Thoracic aorta (tissue), 2 donors: ENCODE data around the gene STIM2. TPM values are rescaled to one million over a fixed set of nuclear protein-coding genes. Genes with fewer than 3 reads are reported as not detected.

Experiments used
- ATAC-seq: fragments of 150-250 bp; one replicate; pipeline ENCODE4 v1.8.0; 2017; ENCODE audit warnings: low read depth; ENCODE audit not compliant: insufficient number of reproducible peaks, low FRiP score
- DNase-seq: peaks from one replicate; pipeline ENCODE4 v3.0.0-alpha.2; 2020; ENCODE audit warnings: low spot score
- H3K27ac ChIP-seq, 2 donors: fragments of 200-600 bp; sonication (generic); 1 replicate in 1 of 2; 2 replicates in 1 of 2; pipeline ENCODE4 v1.5.1; 2016; ENCODE audit warnings: mild to moderate bottlenecking in 2 of 2, moderate library complexity in 2 of 2
- H3K27me3 ChIP-seq: fragments of 200-600 bp; sonication (generic); replicated peaks from 2 replicates; pipeline ENCODE4 v1.6.0; 2016; ENCODE audit warnings: mild to moderate bottlenecking; ENCODE audit not compliant: insufficient read depth
- H3K36me3 ChIP-seq: fragments of 200-600 bp; sonication (generic); one replicate; pipeline ENCODE4 v1.5.1; 2016
- H3K4me1 ChIP-seq, 2 donors: fragments of 200-600 bp; sonication (generic); 1 replicate in 1 of 2; 2 replicates in 1 of 2; pipeline versions ENCODE4 v1.5.1 to v1.6.0; 2016; ENCODE audit warnings: low read depth in 2 of 2, mild to moderate bottlenecking in 1 of 2; ENCODE audit not compliant: control insufficient read depth in 1 of 2
- H3K4me3 ChIP-seq: fragments of 200-600 bp; sonication (generic); 2 replicates; pipeline ENCODE4 v1.5.1; 2016; ENCODE audit warnings: mild to moderate bottlenecking
- H3K9me3 ChIP-seq: fragments of 200-600 bp; sonication (generic); 2 replicates; pipeline ENCODE4 v1.5.1; 2016
- CTCF ChIP-seq: fragments of 200-600 bp; sonication (generic); IDR thresholded peaks from one replicate; pipeline ENCODE4 v1.5.1; 2019; ENCODE audit warnings: antibody characterized with exemption
- total RNA-seq, 2 donors: library from RNA; depleted of rRNA; stranded (reverse); fragments of >200 nt; gene quantifications; one replicate each; pipeline versions ENCODE4 v1.1.0 to v1.2.3, GENCODE V29; 2016

The STIM2 gene
- total RNA-seq, 2 donors from 2014 or later = 14.3 to 53.3 TPM

- no peak for TF ChIP-seq CTCF
- Histone ChIP-seq H3K27me3 (no peaks in the 10 kb centered on the region), H3K4me1 (peaks cover 14 to 28% of the 10 kb centered on the region in 2 donors), H3K27ac (peak overlapping the region; percentile 66 to 68), H3K36me3 (no peaks in the 10 kb centered on the region), H3K9me3 (no peaks in the 10 kb centered on the region), H3K4me3 (peak overlapping the region; percentile 84)
- ATAC-seq = peak; percentile 63
- peak; percentile 47 for DNase-seq
Observed at GRCh38 chr4:26857278-26858034, 3.2 kb upstream of the STIM2 start.

GRCh38 chr4:26858035-26858918 lies 2.4 kb upstream of the STIM2 start:
- ATAC-seq (no peak), DNase-seq (no peak)
- Histone ChIP-seq H3K9me3 (no peaks in the 10 kb centered on the region), H3K27ac (peak overlapping the region; percentile 55 to 68), H3K4me3 (peak overlapping the region; percentile 84), H3K36me3 (no peaks in the 10 kb centered on the region), H3K27me3 (no peaks in the 10 kb centered on the region), H3K4me1 (peaks cover 22 to 35% of the 10 kb centered on the region in 2 donors)
- no peak for TF ChIP-seq CTCF

- H3K27ac ChIP-seq = no peak overlapping the region
- H3K9me3 ChIP-seq = no peaks in the 10 kb centered on the region
- no peak for TF ChIP-seq CTCF
- ATAC-seq (no peak), DNase-seq (no peak)
- H3K36me3 ChIP-seq = no peaks in the 10 kb centered on the region
- no peak overlapping the region for H3K4me3 ChIP-seq
- H3K27me3 ChIP-seq = no peaks in the 10 kb centered on the region
- peaks cover 24 to 35% of the 10 kb centered on the region in 2 donors for H3K4me1 ChIP-seq
Observed at GRCh38 chr4:26858947-26859401, 1.7 kb upstream of the STIM2 start.

GRCh38 chr4:26859762-26860156 lies 882 bp upstream of the STIM2 start:
- Histone ChIP-seq H3K27me3 (no peaks in the 10 kb centered on the region), H3K4me3 (peak overlapping the region; percentile 84), H3K4me1 (peaks cover 24 to 35% of the 10 kb centered on the region in 2 donors), H3K27ac (peak overlapping the region in 1 of 2 donors; percentile 92), H3K36me3 (no peaks in the 10 kb centered on the region), H3K9me3 (no peaks in the 10 kb centered on the region)
- DNase-seq (no peak), ATAC-seq (no peak)
- no peak for TF ChIP-seq CTCF

GRCh38 chr4:26860922-26861433 lies 337 bp downstream of the STIM2 start:
- Histone ChIP-seq H3K27ac (peak overlapping the region; percentile 88 to 92), H3K4me3 (peak overlapping the region; percentile 84), H3K27me3 (no peaks in the 10 kb centered on the region), H3K4me1 (peaks cover 27 to 35% of the 10 kb centered on the region in 2 donors), H3K36me3 (no peaks in the 10 kb centered on the region), H3K9me3 (no peaks in the 10 kb centered on the region)
- peak; percentile 26 for ATAC-seq
- no peak for DNase-seq
- no peak for TF ChIP-seq CTCF
